GM12878 (cell line): ENCODE measurements around the gene BICDL2. TPM values are rescaled to one million over a fixed set of nuclear protein-coding genes. Genes with fewer than 3 reads are reported as not detected.

Experiments
- ATF2 ChIP-seq: IDR thresholded peaks from 2 replicates; pipeline ENCODE4 v1.6.1; 2012; ENCODE audit warnings: low read length, inconsistent platforms
- BMI1 ChIP-seq: fragments of 450-650 bp; IDR thresholded peaks from 2 replicates; pipeline ENCODE4 v1.6.1; 2016; ENCODE audit warnings: mild to moderate bottlenecking, moderate library complexity, borderline replicate concordance
- CBX3 ChIP-seq: fragments of 200-600 bp; sonication (generic); IDR thresholded peaks from 2 replicates; pipeline ENCODE4 v1.6.1; 2016; ENCODE audit warnings: low read depth, borderline replicate concordance
- CREB1 ChIP-seq: IDR thresholded peaks from 2 replicates; pipeline ENCODE4 v1.6.1; 2012; ENCODE audit warnings: low read depth, mild to moderate bottlenecking, inconsistent platforms
- CTCF ChIP-seq, 3 experiments: IDR thresholded peaks in 2 of 3; conservative IDR thresholded peaks in 1 of 3; 2 replicates each; pipeline ENCODE4 v1.5.1; 2011; ENCODE audit warnings: low read depth in 3 of 3, low read length in 3 of 3, mild to moderate bottlenecking in 3 of 3, control low read depth in 2 of 3, moderate library complexity in 2 of 3, inconsistent platforms in 1 of 3, mixed read lengths in 1 of 3; ENCODE audit not compliant: control insufficient read depth in 2 of 3, insufficient read depth in 1 of 3; ENCODE audit errors: extremely low read depth in 1 of 3
- DPF2 ChIP-seq: fragments of 450-650 bp; IDR thresholded peaks from 2 replicates; pipeline ENCODE4 v1.6.1; 2017; ENCODE audit warnings: mild to moderate bottlenecking
- E2F8 ChIP-seq: fragments of 450-650 bp; IDR thresholded peaks from 2 replicates; pipeline ENCODE4 v1.6.1; 2018; ENCODE audit warnings: mild to moderate bottlenecking, low read depth, moderate library complexity; ENCODE audit not compliant: partially characterized antibody
- EGR1 ChIP-seq, 2 experiments: IDR thresholded peaks; 1 replicate in 1 of 2; 2 replicates in 1 of 2; pipeline ENCODE4 v1.6.1; 2011 to 2012; ENCODE audit warnings: low read depth in 2 of 2, low read length in 2 of 2, borderline replicate concordance in 1 of 2, mild to moderate bottlenecking in 1 of 2, moderate library complexity in 1 of 2
- FOXM1 ChIP-seq: IDR thresholded peaks from 2 replicates; pipeline ENCODE4 v1.6.1; 2012; ENCODE audit warnings: low read depth, mild to moderate bottlenecking, inconsistent platforms, low read length, moderate library complexity
- JUNB ChIP-seq: IDR thresholded peaks from 2 replicates; pipeline ENCODE4 v1.6.1; 2016; ENCODE audit warnings: antibody characterized with exemption, mild to moderate bottlenecking
- JUND ChIP-seq: IDR thresholded peaks from 2 replicates; pipeline ENCODE4 v1.6.1; 2012; ENCODE audit warnings: low read depth, mild to moderate bottlenecking, low read length, improper control_type of control experiment, moderate library complexity
- LARP7 ChIP-seq: fragments of 450-650 bp; IDR thresholded peaks from 2 replicates; pipeline ENCODE4 v1.6.1; 2017; ENCODE audit warnings: mild to moderate bottlenecking
- MEF2B ChIP-seq: fragments of 450-650 bp; IDR thresholded peaks from 2 replicates; pipeline ENCODE4 v1.6.1; 2018; ENCODE audit warnings: mild to moderate bottlenecking, moderate library complexity; ENCODE audit not compliant: partially characterized antibody, poor library complexity, severe bottlenecking
- NKRF ChIP-seq: fragments of 450-650 bp; conservative IDR thresholded peaks from 2 replicates; pipeline ENCODE4 v1.6.1; 2017; ENCODE audit warnings: mild to moderate bottlenecking, moderate library complexity
- SMC3 ChIP-seq: IDR thresholded peaks from 2 replicates; pipeline ENCODE4 v1.6.1; 2011; ENCODE audit warnings: low read length, improper control_type of control experiment, borderline replicate concordance
- SREBF2 ChIP-seq: IDR thresholded peaks from 2 replicates; pipeline ENCODE4 v1.6.1; 2012; ENCODE audit warnings: mild to moderate bottlenecking, low read length
- YY1 ChIP-seq: IDR thresholded peaks from 2 replicates; pipeline ENCODE4 v1.6.1; 2011; ENCODE audit warnings: low read depth, mild to moderate bottlenecking, low read length
- ZNF274 ChIP-seq: IDR thresholded peaks from one replicate; pipeline ENCODE4 v1.8.0; 2011; ENCODE audit not compliant: insufficient read length, insufficient read depth
- ZZZ3 ChIP-seq: IDR thresholded peaks from 2 replicates; pipeline ENCODE4 v1.6.1; 2011; ENCODE audit warnings: low read depth; ENCODE audit not compliant: control insufficient read depth, insufficient read length
- polyA plus RNA-seq, 11 experiments: library from polyadenylated mRNA; depleted of rRNA in 4 of 11; unstranded in 6 of 11; stranded (reverse) in 5 of 11; fragments of >200 nt; fragmentation: Nextera tagmentation in 4 of 11; fragmentation: Illumina TruSeq in 1 of 11; extraction: Ambion mirVana in 4 of 11; extraction: Trizol in 1 of 11; gene quantifications; 1 replicate in 1 of 11; 2 replicates in 10 of 11; pipeline versions ENCODE4 v1.2.1 to v1.2.3, GENCODE V29; 2011 to 2016; ENCODE audit warnings: inconsistent platforms in 2 of 11, missing spikeins in 2 of 11, low read depth in 1 of 11
- total RNA-seq, 4 experiments: library from RNA; depleted of rRNA in 3 of 4; stranded (reverse); fragments of >200 nt in 3 of 4; fragmentation: Illumina TruSeq in 1 of 4; extraction: Trizol in 1 of 4; gene quantifications; 2 replicates each; pipeline versions ENCODE4 v1.2.1 to v1.2.3, GENCODE V29; 2013 to 2021

The BICDL2 gene
- total and polyA plus RNA-seq, 10 of the 15 experiments (the other 5 are each of a cell fraction or from before 2014, with no cell fraction given), result not detected

- TF ChIP-seq E2F8 (no peak), EGR1 (IDR thresholded peaks at IDR 0.05; ENCODE audit: borderline replicate concordance in 1 of 2, low read depth in 2 of 2, low read length in 2 of 2) (peak in 1 of 2 experiments; percentile 100; a peak in 2 of 3 replicates), NKRF (peak; percentile 65; the same call in 1 of the 2 replicates), DPF2 (peak; percentile 44; the same call in 1 of the 2 replicates), MEF2B (no peak), CREB1 (0 out of 2 replicates have a peak, but pooled peaks have one; percentile 11), CBX3 (no peak), LARP7 (0 out of 2 replicates have a peak, but pooled peaks have one; percentile 24), FOXM1 (no peak), YY1 (no peak), ATF2 (no peak), SMC3 (no peak), SREBF2 (no peak), JUNB (no peak), BMI1 (no peak), ZNF274 (no peak), ZZZ3 (no peak), CTCF (IDR thresholded peaks at IDR 0.05 in 2 of 3, conservative IDR thresholded peaks at IDR 0.05 in 1 of 3; ENCODE audit: control insufficient read depth in 2 of 3, extremely low read depth in 1 of 3, insufficient read depth in 1 of 3, low read depth in 3 of 3, low read length in 3 of 3) (0 out of 6 replicates have a peak, but pooled peaks of 1 of the 3 experiments have one; percentile 1), JUND (no peak)
- TF ChIP-seq, all 136 proteins: peak for 13
Measured at GRCh38 chr16:3020247-3020603, 16.5 kb downstream of the BICDL2 start, which contains the start of gene TNFRSF12A (continued).
